ENCODE data around the gene LRRFIP2. TPM values are rescaled to one million over a fixed set of nuclear protein-coding genes. Genes with fewer than 3 reads are reported as not detected.
A peak's percentile ranks its signal among the peaks of the same experiment; 100 is the strongest.

Gene LRRFIP2
- total and polyA plus RNA-seq, 2 of the 4 experiments (the other 2 are of a cell fraction) = 20.6 to 31.0 TPM

DNA sequence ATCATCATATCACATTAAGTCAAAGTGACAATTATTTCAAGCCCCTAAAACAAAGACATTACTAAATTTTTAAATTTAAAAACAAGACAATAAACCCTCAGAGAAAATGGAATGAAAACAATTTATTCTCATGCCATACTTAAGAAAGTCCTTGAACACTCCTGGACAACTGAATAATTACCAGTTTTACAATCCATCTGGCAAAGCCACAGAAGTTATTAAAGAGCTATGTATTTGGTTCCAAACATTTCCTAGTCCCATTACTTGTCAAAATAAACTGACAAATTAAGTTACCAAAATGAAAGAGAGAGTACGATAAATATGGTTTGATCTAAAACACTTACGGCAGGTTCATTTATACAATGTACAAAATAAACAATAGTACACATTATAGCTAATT lies 63.2 kb downstream of the LRRFIP2 start (continued):
- no peak for TF ChIP-seq CEBPB (IDR thresholded peaks at IDR 0.05; ENCODE audit: low read depth, low read length)

DNA sequence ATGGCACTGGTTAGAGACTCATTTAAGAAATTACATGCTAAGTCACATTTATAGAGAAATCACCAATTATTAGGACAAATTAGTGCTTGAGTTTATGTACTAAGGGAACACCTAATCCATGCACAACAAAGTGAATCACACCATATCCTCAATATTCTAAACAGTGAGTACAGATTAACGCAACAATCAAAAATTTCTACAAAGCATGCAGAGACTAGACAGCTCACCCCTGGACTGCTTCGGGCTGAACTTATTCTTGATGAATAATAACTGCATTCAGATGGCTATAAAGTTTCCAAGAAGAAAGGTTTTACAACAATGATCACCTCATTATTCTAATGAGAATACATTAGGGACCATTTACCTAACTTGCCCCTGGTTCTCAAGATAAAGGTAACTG lies 66.5 kb downstream of the LRRFIP2 start:
- Histone ChIP-seq H3K79me1 (ENCODE audit: low read depth in 1 of 2, low read length in 2 of 2) (peaks cover 20 to 60% of the 10 kb centered on the region in 2 experiments), H3K14ac (replicated peaks; ENCODE audit: low read depth, low read length) (peak overlapping the region; percentile 40; the same call in 1 of the 2 replicates), H3K4ac (ENCODE audit: low read depth, low read length) (0 out of 2 replicates have a peak overlapping the region, but pooled peaks have one; percentile 13), H2BK5ac (ENCODE audit: low read depth, low read length, poor library complexity, severe bottlenecking) (no peak overlapping the region), H4K5ac (ENCODE audit: low read depth, low read length) (peak overlapping the region; percentile 81; the same call in 1 of the 2 replicates), H2BK20ac (ENCODE audit: low read depth, low read length) (no peak overlapping the region), H2BK15ac (ENCODE audit: low read depth, low read length) (no peak overlapping the region), H3K56ac (ENCODE audit: extremely low read depth, insufficient read depth, low read length) (no peak overlapping the region), H2AK9ac (replicated peaks; ENCODE audit: low read depth, low read length, poor library complexity) (no peak overlapping the region), H3K4me3 (ENCODE audit: insufficient read depth, low read depth, low read length) (no peak overlapping the region), H2AFZ (replicated peaks; ENCODE audit: low read length, poor library complexity) (no peak overlapping the region), H3K18ac (ENCODE audit: low read depth, low read length) (peak overlapping the region; percentile 86), H2BK120ac (ENCODE audit: low read depth, low read length) (no peak overlapping the region), H4K91ac (ENCODE audit: insufficient read depth, low read depth, low read length) (no peak overlapping the region), H3K27ac (ENCODE audit: insufficient read depth, low read length) (no peak overlapping the region), H3K9me3 (ENCODE audit: control insufficient read depth, insufficient read depth, low read length) (no peaks in the 10 kb centered on the region), H3K27me3 (ENCODE audit: control insufficient read depth, insufficient read depth, low read length) (no peaks in the 10 kb centered on the region), H3K9ac (ENCODE audit: low read depth, low read length) (no peak overlapping the region), H3K4me2 (ENCODE audit: low read depth, low read length) (no peak overlapping the region), H3K23ac (ENCODE audit: low read depth, low read length) (peak overlapping the region; percentile 67; the same call in 1 of the 2 replicates), H4K20me1 (ENCODE audit: insufficient read depth, low read length) (no peaks in the 10 kb centered on the region), H2AK5ac (ENCODE audit: low read depth, low read length) (no peak overlapping the region), H4K8ac (ENCODE audit: low read depth in 2 of 2, low read length in 2 of 2) (no peak overlapping the region), H3K4me1 (ENCODE audit: control insufficient read depth, insufficient read depth, low read length) (peaks cover 18% of the 10 kb centered on the region), H3K36me3 (ENCODE audit: control insufficient read depth, insufficient read depth, low read length) (peaks cover 2% of the 10 kb centered on the region), H3K9me1 (ENCODE audit: insufficient read depth, low read length) (peaks cover 4% of the 10 kb centered on the region; the same call in 1 of the 2 replicates)
- DNase-seq (no peak), ATAC-seq (ENCODE audit: low read depth) (no peak)
- TF ChIP-seq RCOR1 (IDR thresholded peaks at IDR 0.05; ENCODE audit: insufficient replicate concordance, low read length) = no peak
- TF ChIP-seq RFX5 (IDR thresholded peaks at IDR 0.05; ENCODE audit: low read depth, low read length) = no peak
- no peak for TF ChIP-seq CEBPB (IDR thresholded peaks at IDR 0.05; ENCODE audit: low read depth, low read length)
- TF ChIP-seq, protein P1, sequence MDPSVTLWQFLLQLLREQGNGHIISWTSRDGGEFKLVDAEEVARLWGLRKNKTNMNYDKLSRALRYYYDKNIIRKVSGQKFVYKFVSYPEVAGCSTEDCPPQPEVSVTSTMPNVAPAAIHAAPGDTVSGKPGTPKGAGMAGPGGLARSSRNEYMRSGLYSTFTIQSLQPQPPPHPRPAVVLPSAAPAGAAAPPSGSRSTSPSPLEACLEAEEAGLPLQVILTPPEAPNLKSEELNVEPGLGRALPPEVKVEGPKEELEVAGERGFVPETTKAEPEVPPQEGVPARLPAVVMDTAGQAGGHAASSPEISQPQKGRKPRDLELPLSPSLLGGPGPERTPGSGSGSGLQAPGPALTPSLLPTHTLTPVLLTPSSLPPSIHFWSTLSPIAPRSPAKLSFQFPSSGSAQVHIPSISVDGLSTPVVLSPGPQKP (IDR thresholded peaks at IDR 0.05; ENCODE audit: borderline replicate concordance, low read depth, low read length) = no peak
- no peak for TF ChIP-seq CHD1 (IDR thresholded peaks at IDR 0.05; ENCODE audit: low read depth, low read length)
- ChIA-PET CTCF (no interaction called here), POLR2A (ENCODE audit: unreplicated experiment) (no interaction called here)
- dilution Hi-C loops (cut with HindIII; ENCODE audit: low sequenced_read_pairs, unreplicated experiment) = no loop called here
- no TSS peak for BruUV-seq (replicated peaks)
- in situ Hi-C loops (cut with MboI; ENCODE audit: low sequenced_read_pairs) = no loop called here
- no CpG with 5 or more reads among the region's 2 CpGs for WGBS, 2 experiments (ENCODE audit: extremely low coverage in 2 of 2, insufficient read length in 1 of 2)
- intact Hi-C loops (cut with micrococcal nuclease) = no loop called here

Measured in IMR-90 (cell line).